PC-9 (cell line): ENCODE results near the gene TFIP11. TPM values are rescaled to one million over a fixed set of nuclear protein-coding genes. Genes with fewer than 3 reads are reported as not detected.

Experiments
- BruUV-seq: library from RNA; stranded (reverse); fragments of 400-500 nt; replicated peaks from 2 replicates; lab custom pipeline; 2021; lab: Mats Ljungman, UMichigan
- CTCF ChIA-PET: fragments of 300-600 bp; sonication (Branson Sonifier 250); formaldehyde crosslinking; loops from one replicate; lab custom pipeline; 2022; ENCODE audit warnings: antibody characterized with exemption; lab: Charles Lee
- POLR2A ChIA-PET: fragments of 300-600 bp; sonication (Branson Sonifier 250); formaldehyde crosslinking; loops from one replicate; lab custom pipeline; 2022; ENCODE audit warnings: antibody characterized with exemption; ENCODE audit not compliant: unreplicated experiment; lab: Charles Lee
- DNase-seq, 2 experiments: peaks; one replicate each; pipeline versions ENCODE4 v3.0.0 to v3.0.0-alpha.2; 2015 to 2022; ENCODE audit warnings: mixed read lengths in 1 of 2
- H2AFZ ChIP-seq: fragments of 200-600 bp; sonication (generic); 2 replicates; pipeline ENCODE4 v1.8.1; 2017; ENCODE audit warnings: antibody characterized with exemption
- H3F3A ChIP-seq: fragments of 200-600 bp; sonication (generic); 2 replicates; pipeline ENCODE4 v1.8.1; 2017; ENCODE audit warnings: antibody characterized with exemption, mild to moderate bottlenecking, low read depth; ENCODE audit not compliant: insufficient read depth
- H3K27ac ChIP-seq: fragments of 200-600 bp; sonication (generic); 2 replicates; pipeline ENCODE4 v1.6.1; 2016; ENCODE audit warnings: mixed run types
- H3K27me3 ChIP-seq: fragments of 200-600 bp; sonication (generic); 2 replicates; pipeline ENCODE4 v1.6.1; 2016; ENCODE audit warnings: low read depth, mixed run types; ENCODE audit not compliant: insufficient read depth
- H3K36me3 ChIP-seq: fragments of 200-600 bp; sonication (generic); 2 replicates; pipeline ENCODE4 v1.6.1; 2016; ENCODE audit warnings: low read depth, mixed run types
- H3K4me1 ChIP-seq: fragments of 200-600 bp; sonication (generic); replicated peaks from 2 replicates; pipeline ENCODE4 v1.6.1; 2016; ENCODE audit warnings: mixed run types; ENCODE audit not compliant: insufficient read depth
- H3K4me2 ChIP-seq: fragments of 200-600 bp; sonication (generic); 2 replicates; pipeline ENCODE4 v1.6.1; 2017; ENCODE audit warnings: mixed run types
- H3K4me3 ChIP-seq: fragments of 200-600 bp; sonication (generic); 2 replicates; pipeline ENCODE4 v1.6.1; 2016; ENCODE audit warnings: mixed run types
- H3K79me2 ChIP-seq: fragments of 200-600 bp; sonication (generic); 2 replicates; pipeline ENCODE4 v1.6.1; 2017; ENCODE audit warnings: low read depth, mixed run types
- H3K9me2 ChIP-seq: fragments of 200-600 bp; sonication (generic); 2 replicates; pipeline ENCODE4 v1.8.1; 2017; ENCODE audit warnings: mild to moderate bottlenecking; ENCODE audit not compliant: insufficient read depth
- H3K9me3 ChIP-seq: fragments of 200-600 bp; sonication (generic); 2 replicates; pipeline ENCODE4 v1.8.1; 2016; ENCODE audit warnings: low read depth; ENCODE audit not compliant: insufficient read depth
- H4K20me1 ChIP-seq: fragments of 200-600 bp; sonication (generic); 2 replicates; pipeline ENCODE4 v1.8.1; 2017; ENCODE audit not compliant: insufficient read depth
- EZH2 ChIP-seq: fragments of 200-600 bp; sonication (generic); IDR thresholded peaks from 2 replicates; pipeline ENCODE4 v1.8.0; 2017; ENCODE audit warnings: antibody characterized with exemption, low read depth
- intact Hi-C: fragments of 100-400 bp; cut with micrococcal nuclease; formaldehyde crosslinking; loops from one replicate; pipeline ENCODE4 v1.10.0; 2022; ENCODE audit not compliant: unreplicated experiment
- total RNA-seq: library from RNA; stranded (reverse); gene quantifications from 2 replicates; pipeline ENCODE4 v1.2.3, GENCODE V29; 2021
- TF ChIP-seq, protein P1 (sequence below): fragments of 200-600 bp; sonication (generic); conservative IDR thresholded peaks from 2 replicates; pipeline ENCODE4 v1.6.1; 2017; ENCODE audit warnings: mixed run types, antibody characterized with exemption, mild to moderate bottlenecking, moderate library complexity

The TFIP11 gene
- total RNA-seq, 1 experiment from 2014 or later, result 17.3 TPM

- Histone ChIP-seq H3K9me3 (no peaks in the 10 kb centered on the region), H3K27ac (no peak overlapping the region), H4K20me1 (no peaks in the 10 kb centered on the region; the same call in 1 of the 2 replicates), H3K9me2 (no peaks in the 10 kb centered on the region), H3K4me1 (peaks cover 23% of the 10 kb centered on the region), H2AFZ (no peak overlapping the region), H3K36me3 (no peaks in the 10 kb centered on the region), H3K4me3 (no peak overlapping the region), H3K4me2 (peak overlapping the region; percentile 91; the same call in 1 of the 2 replicates), H3K27me3 (no peaks in the 10 kb centered on the region), H3K79me2 (peaks cover 36% of the 10 kb centered on the region), H3F3A (no peaks in the 10 kb centered on the region)
- DNase-seq, result no peak
- TF ChIP-seq, protein P1, sequence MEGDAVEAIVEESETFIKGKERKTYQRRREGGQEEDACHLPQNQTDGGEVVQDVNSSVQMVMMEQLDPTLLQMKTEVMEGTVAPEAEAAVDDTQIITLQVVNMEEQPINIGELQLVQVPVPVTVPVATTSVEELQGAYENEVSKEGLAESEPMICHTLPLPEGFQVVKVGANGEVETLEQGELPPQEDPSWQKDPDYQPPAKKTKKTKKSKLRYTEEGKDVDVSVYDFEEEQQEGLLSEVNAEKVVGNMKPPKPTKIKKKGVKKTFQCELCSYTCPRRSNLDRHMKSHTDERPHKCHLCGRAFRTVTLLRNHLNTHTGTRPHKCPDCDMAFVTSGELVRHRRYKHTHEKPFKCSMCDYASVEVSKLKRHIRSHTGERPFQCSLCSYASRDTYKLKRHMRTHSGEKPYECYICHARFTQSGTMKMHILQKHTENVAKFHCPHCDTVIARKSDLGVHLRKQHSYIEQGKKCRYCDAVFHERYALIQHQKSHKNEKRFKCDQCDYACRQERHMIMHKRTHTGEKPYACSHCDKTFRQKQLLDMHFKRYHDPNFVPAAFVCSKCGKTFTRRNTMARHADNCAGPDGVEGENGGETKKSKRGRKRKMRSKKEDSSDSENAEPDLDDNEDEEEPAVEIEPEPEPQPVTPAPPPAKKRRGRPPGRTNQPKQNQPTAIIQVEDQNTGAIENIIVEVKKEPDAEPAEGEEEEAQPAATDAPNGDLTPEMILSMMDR, result no peak
- no peak for TF ChIP-seq EZH2
- ChIA-PET CTCF (no interaction called here), POLR2A (no interaction called here)
- no TSS peak for BruUV-seq
- intact Hi-C loops, result no loop called here
Measured at GRCh38 chr22:26482161-26482560, 30.1 kb downstream of the TFIP11 start.

GRCh38 chr22:26481694-26482093 lies 30.6 kb downstream of the TFIP11 start:
- POLR2A ChIA-PET, result no interaction called here
- H3K79me2 ChIP-seq, result peaks cover 36% of the 10 kb centered on the region
- no peak overlapping the region for H3K4me3 ChIP-seq
- no peaks in the 10 kb centered on the region for H3K27me3 ChIP-seq
- no peaks in the 10 kb centered on the region for H3F3A ChIP-seq
- no peaks in the 10 kb centered on the region for H3K9me3 ChIP-seq
- DNase-seq, result no peak
- TF ChIP-seq EZH2, result no peak
- TF ChIP-seq, protein P1, result no peak
- intact Hi-C loops, result no loop called here
- CTCF ChIA-PET, result no interaction called here
- no peaks in the 10 kb centered on the region for H3K36me3 ChIP-seq
- no peak overlapping the region for H3K4me2 ChIP-seq
- no peaks in the 10 kb centered on the region for H3K9me2 ChIP-seq
- BruUV-seq, result no TSS peak
- no peak overlapping the region for H3K27ac ChIP-seq
- H2AFZ ChIP-seq, result no peak overlapping the region
- H3K4me1 ChIP-seq, result peaks cover 23% of the 10 kb centered on the region
- H4K20me1 ChIP-seq, result no peaks in the 10 kb centered on the region; the same call in 1 of the 2 replicates

DNA sequence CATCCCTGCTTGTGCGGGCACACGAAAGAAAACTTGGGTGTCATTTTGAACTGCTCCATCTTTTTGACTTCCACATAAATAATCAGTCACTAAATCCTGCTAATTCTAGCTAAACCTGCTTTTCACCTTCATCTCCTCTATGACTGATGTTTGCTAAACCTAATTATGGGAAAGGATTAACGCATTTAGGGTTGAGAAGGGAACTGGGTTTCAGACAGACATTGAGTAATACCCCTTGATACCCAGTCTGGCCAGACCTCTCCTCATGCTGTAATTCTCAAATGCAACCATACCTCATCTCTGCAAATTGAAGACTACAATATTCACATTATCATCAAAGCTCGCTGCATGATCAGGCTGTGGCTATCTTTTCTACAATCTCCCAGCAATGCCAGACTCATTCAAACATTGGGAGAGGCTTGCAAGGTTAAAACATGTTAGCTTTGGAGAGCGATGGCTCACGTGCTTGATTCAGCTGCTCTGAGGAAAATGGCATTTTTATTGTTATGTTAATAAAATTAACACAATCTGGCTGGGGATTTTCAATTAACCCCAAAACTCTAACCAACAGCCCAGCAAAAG lies 31.1 kb downstream of the TFIP11 start:
- Histone ChIP-seq H3K27me3 (no peaks in the 10 kb centered on the region), H3F3A (no peaks in the 10 kb centered on the region), H3K4me2 (no peak overlapping the region), H3K9me3 (no peaks in the 10 kb centered on the region), H3K36me3 (no peaks in the 10 kb centered on the region), H3K4me1 (peaks cover 23% of the 10 kb centered on the region), H3K9me2 (no peaks in the 10 kb centered on the region), H3K27ac (no peak overlapping the region), H3K79me2 (peaks cover 36% of the 10 kb centered on the region), H2AFZ (no peak overlapping the region), H3K4me3 (no peak overlapping the region), H4K20me1 (no peaks in the 10 kb centered on the region; the same call in 1 of the 2 replicates)
- DNase-seq, result no peak
- no TSS peak for BruUV-seq
- no peak for TF ChIP-seq EZH2
- TF ChIP-seq, protein P1, result no peak
- intact Hi-C loops, result no loop called here
- ChIA-PET POLR2A (no interaction called here), CTCF (no interaction called here)
